Common myeloid progenitor, CD34-positive (primary cell): ENCODE data around the gene LYZL4.

Experiments
- CTCF ChIA-PET: fragments of 350-600 bp; sonication (Branson Sonifier 250); formaldehyde crosslinking; loops from one replicate; lab custom pipeline; 2021; ENCODE audit warnings: antibody characterized with exemption; lab: Charles Lee
- POLR2A ChIA-PET: fragments of 350-600 bp; sonication (Branson Sonifier 250); formaldehyde crosslinking; loops from one replicate; lab custom pipeline; 2021; ENCODE audit warnings: antibody characterized with exemption; lab: Charles Lee
- DNase-seq, 3 donors: peaks; one replicate each; pipeline versions ENCODE4 v3.0.0 to v3.0.0-alpha.2; 2013
- H3K27ac ChIP-seq, 2 experiments: 1 replicate in 1 of 2; 2 replicates in 1 of 2; pipeline ENCODE4 v1.7.0; 2013; ENCODE audit warnings: inconsistent platforms in 2 of 2, low read length in 2 of 2, mild to moderate bottlenecking in 2 of 2, low read depth in 1 of 2, moderate library complexity in 1 of 2; ENCODE audit not compliant: severe bottlenecking in 2 of 2, insufficient read depth in 1 of 2, poor library complexity in 1 of 2
- H3K27me3 ChIP-seq, 5 experiments: replicated peaks in 2 of 5; 1 replicate in 3 of 5; 2 replicates in 2 of 5; pipeline versions ENCODE4 v1.6.1 to v1.7.0; 2013; ENCODE audit warnings: low read length in 4 of 5, mild to moderate bottlenecking in 2 of 5, moderate library complexity in 2 of 5, inconsistent platforms in 1 of 5; ENCODE audit not compliant: insufficient read depth in 5 of 5, control insufficient read depth in 4 of 5
- H3K36me3 ChIP-seq, 4 experiments: 1 replicate in 2 of 4; 2 replicates in 2 of 4; pipeline versions ENCODE4 v1.6.1 to v1.7.0; 2013; ENCODE audit warnings: low read length in 3 of 4, control low read depth in 1 of 4, mild to moderate bottlenecking in 1 of 4; ENCODE audit not compliant: control insufficient read depth in 4 of 4, insufficient read depth in 4 of 4
- H3K4me1 ChIP-seq, 4 experiments: 1 replicate in 3 of 4; 2 replicates in 1 of 4; pipeline versions ENCODE4 v1.6.1 to v1.7.1; 2013; ENCODE audit warnings: low read length in 3 of 4, mild to moderate bottlenecking in 3 of 4, control low read depth in 1 of 4, inconsistent platforms in 1 of 4, moderate library complexity in 1 of 4; ENCODE audit not compliant: control insufficient read depth in 4 of 4, insufficient read depth in 4 of 4; ENCODE audit errors: control extremely low read depth in 1 of 4
- H3K4me3 ChIP-seq, 7 experiments: 1 replicate in 4 of 7; 2 replicates in 3 of 7; pipeline versions ENCODE4 v1.5.1 to v1.7.0; 2013; ENCODE audit warnings: mild to moderate bottlenecking in 7 of 7, low read length in 6 of 7, moderate library complexity in 6 of 7, inconsistent platforms in 2 of 7, low read depth in 2 of 7, control low read depth in 1 of 7; ENCODE audit not compliant: insufficient read depth in 4 of 7, control insufficient read depth in 1 of 7; ENCODE audit errors: extremely low read depth in 1 of 7
- H3K9me3 ChIP-seq, 5 experiments: 1 replicate in 4 of 5; 2 replicates in 1 of 5; pipeline versions ENCODE4 v1.6.1 to v1.7.1; 2013; ENCODE audit warnings: low read length in 4 of 5, mild to moderate bottlenecking in 2 of 5, inconsistent platforms in 1 of 5, low read depth in 1 of 5, moderate library complexity in 1 of 5; ENCODE audit not compliant: control insufficient read depth in 4 of 5, insufficient read depth in 2 of 5; ENCODE audit errors: control extremely low read depth in 1 of 5
- WGBS: methylation state at CpG from one replicate; pipeline ENCODE4 v1.1.5; 2013; ENCODE audit not compliant: insufficient coverage; 5-methylcytosine and 5-hydroxymethylcytosine counted together

Gene LYZL4

GRCh38 chr3:42375121-42375800, 35.1 kb downstream of the LYZL4 start:
- H3K4me1 ChIP-seq = peaks cover 6 to 37% (median 14%) of the 10 kb centered on the region in 4 experiments
- no peak overlapping the region for H3K27ac ChIP-seq
- H3K9me3 ChIP-seq = no peaks in the 10 kb centered on the region
- H3K4me3 ChIP-seq = no peak overlapping the region
- H3K36me3 ChIP-seq = no peaks in the 10 kb centered on the region
- CTCF ChIA-PET = interaction anchor here (1.0 kb wide), 1 partner anchor 127 kb away, joined by 3 read pairs; no protein-coding TSS in a partner anchor
- 51% methylated on average over 4 of the region's 6 CpGs for WGBS
- H3K27me3 ChIP-seq = peaks cover 0 to 6% (median 0%) of the 10 kb centered on the region in 5 experiments
- DNase-seq = peak in 2 of 3 donors; percentile 31 to 40
- POLR2A ChIA-PET = no interaction called here

GRCh38 chr3:42371776-42372175, 38.6 kb downstream of the LYZL4 start:
- no peaks in the 10 kb centered on the region for H3K36me3 ChIP-seq
- CTCF ChIA-PET = no interaction called here

GRCh38 chr3:42369832-42370231, 40.6 kb downstream of the LYZL4 start:
- POLR2A ChIA-PET = no interaction called here
- no peak overlapping the region for H3K27ac ChIP-seq
- peaks cover 0 to 15% (median 7%) of the 10 kb centered on the region in 4 experiments for H3K4me1 ChIP-seq
- peaks cover 0 to 6% (median 0%) of the 10 kb centered on the region in 5 experiments for H3K27me3 ChIP-seq
- CTCF ChIA-PET = no interaction called here
- no peak overlapping the region for H3K4me3 ChIP-seq
- H3K36me3 ChIP-seq = no peaks in the 10 kb centered on the region
- peaks cover 0 to 4% (median 0%) of the 10 kb centered on the region in 5 experiments for H3K9me3 ChIP-seq
- no peak for DNase-seq
- WGBS = 83% methylated on average over 2 of the region's 4 CpGs

More at GRCh38 chr3:42371776-42372175, 38.6 kb downstream of the LYZL4 start:
- no peak for DNase-seq
- no peaks in the 10 kb centered on the region for H3K9me3 ChIP-seq
- H3K4me3 ChIP-seq = no peak overlapping the region
- POLR2A ChIA-PET = no interaction called here
- H3K27ac ChIP-seq = no peak overlapping the region
- H3K27me3 ChIP-seq = peaks cover 0 to 6% (median 0%) of the 10 kb centered on the region in 5 experiments
- peaks cover 6 to 34% (median 21%) of the 10 kb centered on the region in 4 experiments for H3K4me1 ChIP-seq
- 100% methylated on average over 2 of the region's 3 CpGs for WGBS

- Histone ChIP-seq H3K4me3 (no peak overlapping the region), H3K4me1 (peaks cover 0 to 12% (median 7%) of the 10 kb centered on the region in 4 experiments), H3K27ac (peak overlapping the region in 1 of 2 experiments; percentile 25), H3K36me3 (no peaks in the 10 kb centered on the region), H3K27me3 (peaks cover 0 to 6% (median 0%) of the 10 kb centered on the region in 5 experiments), H3K9me3 (peaks cover 0 to 4% (median 0%) of the 10 kb centered on the region in 5 experiments)
- CTCF ChIA-PET = interaction anchor here (1.2 to 1.5 kb wide), 2 partner anchors 20 to 74 kb away, joined by 3 read pairs; no protein-coding TSS in a partner anchor
- 74% methylated on average over 3 of the region's 4 CpGs for WGBS
- POLR2A ChIA-PET = no interaction called here
- DNase-seq = peak; percentile 45 to 90 (median 87)
Measured at GRCh38 chr3:42369304-42369703, 41.1 kb downstream of the LYZL4 start.

GRCh38 chr3:42368861-42369260, 41.5 kb downstream of the LYZL4 start:
- CTCF ChIA-PET = interaction anchor here (1.2 to 1.5 kb wide), 2 partner anchors 19 to 74 kb away, joined by 3 read pairs; no protein-coding TSS in a partner anchor
- H3K27ac ChIP-seq = peak overlapping the region in 1 of 2 experiments; percentile 25

GRCh38 chr3:42367903-42368302, 42.5 kb downstream of the LYZL4 start:
- H3K27ac ChIP-seq = no peak overlapping the region
- 100% methylated on average over 2 of the region's 4 CpGs for WGBS
- no peak for DNase-seq
- no peaks in the 10 kb centered on the region for H3K36me3 ChIP-seq
- H3K4me1 ChIP-seq = peaks cover 0 to 12% (median 7%) of the 10 kb centered on the region in 4 experiments
- ChIA-PET POLR2A (no interaction called here), CTCF (interaction anchor here (1.2 to 1.5 kb wide), 2 partner anchors 18 to 75 kb away, joined by 3 read pairs; no protein-coding TSS in a partner anchor)
- H3K4me3 ChIP-seq = no peak overlapping the region
- peaks cover 0 to 4% (median 0%) of the 10 kb centered on the region in 5 experiments for H3K9me3 ChIP-seq
- no peaks in the 10 kb centered on the region for H3K27me3 ChIP-seq

More at GRCh38 chr3:42368861-42369260, 41.5 kb downstream of the LYZL4 start:
- no peak for DNase-seq
- Histone ChIP-seq H3K36me3 (no peaks in the 10 kb centered on the region), H3K4me1 (peaks cover 0 to 12% (median 7%) of the 10 kb centered on the region in 4 experiments), H3K27me3 (peaks cover 0 to 6% (median 0%) of the 10 kb centered on the region in 5 experiments), H3K4me3 (no peak overlapping the region), H3K9me3 (peaks cover 0 to 4% (median 0%) of the 10 kb centered on the region in 5 experiments)
- POLR2A ChIA-PET = interaction anchor here (0.6 kb wide), 1 partner anchor 19 kb away, joined by 3 read pairs; no protein-coding TSS in a partner anchor
- no CpG with 5 or more reads among the region's 1 CpG for WGBS

GRCh38 chr3:42366550-42366949, 43.9 kb downstream of the LYZL4 start:
- Histone ChIP-seq H3K4me3 (no peak overlapping the region), H3K36me3 (no peaks in the 10 kb centered on the region), H3K27ac (no peak overlapping the region), H3K27me3 (peaks cover 0 to 2% (median 0%) of the 10 kb centered on the region in 5 experiments), H3K9me3 (peaks cover 0 to 4% (median 0%) of the 10 kb centered on the region in 5 experiments), H3K4me1 (peaks cover 0 to 8% (median 3%) of the 10 kb centered on the region in 4 experiments)
- ChIA-PET CTCF (no interaction called here), POLR2A (no interaction called here)
- no peak for DNase-seq
- 87% methylated on average over 1 of the region's 3 CpGs for WGBS
